Skeletal muscle satellite cell (primary cell): Measurements from ENCODE around the gene MARCHF9.

Experiments used
- H3K27me3 ChIP-seq: 2 replicates; pipeline ENCODE4 v1.7.0; 2013; ENCODE audit warnings: low read length; ENCODE audit not compliant: control insufficient read depth, insufficient read depth
- H3K36me3 ChIP-seq: 2 replicates; pipeline ENCODE4 v1.7.0; 2013; ENCODE audit warnings: mild to moderate bottlenecking, control low read depth, low read length; ENCODE audit not compliant: insufficient read depth
- H3K4me1 ChIP-seq: 2 replicates; pipeline ENCODE4 v1.7.0; 2013; ENCODE audit warnings: low read length; ENCODE audit not compliant: control insufficient read depth, insufficient read depth
- H3K4me2 ChIP-seq: 2 replicates; pipeline ENCODE4 v1.7.0; 2013; ENCODE audit warnings: mild to moderate bottlenecking, low read length
- H3K4me3 ChIP-seq: 2 replicates; pipeline ENCODE4 v1.7.0; 2013; ENCODE audit warnings: low read length
- H3K9ac ChIP-seq: 2 replicates; pipeline ENCODE4 v1.7.0; 2013; ENCODE audit warnings: mild to moderate bottlenecking, low read depth, low read length, moderate library complexity
- H3K9me3 ChIP-seq: replicated peaks from 2 replicates; pipeline ENCODE4 v1.7.0; 2013; ENCODE audit warnings: mild to moderate bottlenecking, control low read depth, low read length

The MARCHF9 gene

DNA sequence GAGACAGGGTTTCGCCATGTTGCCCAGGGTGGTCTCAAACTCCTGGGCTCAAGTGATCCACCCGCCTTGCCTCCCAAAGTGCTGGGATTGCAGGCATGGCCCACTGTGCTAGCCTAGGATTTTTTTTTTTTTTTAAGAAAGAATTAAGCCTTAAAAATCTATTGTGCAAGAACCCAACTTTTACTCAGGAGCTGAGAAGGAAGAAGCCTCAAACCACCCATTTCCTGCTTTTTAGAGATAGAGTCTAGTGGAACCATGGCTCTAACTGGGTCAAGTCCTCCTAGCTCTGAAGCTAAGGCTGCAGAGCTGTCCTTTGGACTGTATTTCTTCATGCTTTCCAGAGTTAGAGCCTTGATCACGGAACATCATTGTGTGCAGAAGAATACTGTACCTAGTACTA is 26.3 kb downstream of the MARCHF9 start:
- Histone ChIP-seq H3K36me3 (peaks cover 19% of the 10 kb centered on the region), H3K9me3 (no peaks in the 10 kb centered on the region), H3K4me3 (no peak overlapping the region), H3K4me2 (no peak overlapping the region), H3K4me1 (peaks cover 3% of the 10 kb centered on the region), H3K9ac (no peak overlapping the region), H3K27me3 (no peaks in the 10 kb centered on the region)

DNA sequence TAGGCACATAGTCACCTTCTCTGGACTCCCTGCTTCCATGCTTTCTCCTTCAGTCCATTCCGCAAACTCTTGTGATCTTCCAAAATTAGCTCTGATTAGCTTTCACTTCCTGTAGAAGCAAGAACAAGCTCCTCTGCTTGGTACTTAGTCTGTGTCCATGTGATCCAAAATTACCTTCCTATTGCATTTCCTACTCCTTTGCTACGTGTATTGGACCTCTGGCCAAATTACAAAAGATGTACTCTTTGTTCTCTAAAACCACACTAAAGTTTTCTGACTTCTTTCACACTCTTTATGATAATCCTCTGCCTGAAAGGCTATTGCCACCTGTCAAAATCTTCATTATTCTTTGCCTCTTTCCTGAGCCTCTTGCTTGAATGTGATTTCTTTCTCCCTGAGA is 26.9 kb downstream of the MARCHF9 start:
- Histone ChIP-seq H3K4me2 (no peak overlapping the region), H3K36me3 (peaks cover 25% of the 10 kb centered on the region), H3K4me1 (peaks cover 3% of the 10 kb centered on the region), H3K27me3 (no peaks in the 10 kb centered on the region), H3K9me3 (no peaks in the 10 kb centered on the region), H3K4me3 (no peak overlapping the region), H3K9ac (no peak overlapping the region)

DNA sequence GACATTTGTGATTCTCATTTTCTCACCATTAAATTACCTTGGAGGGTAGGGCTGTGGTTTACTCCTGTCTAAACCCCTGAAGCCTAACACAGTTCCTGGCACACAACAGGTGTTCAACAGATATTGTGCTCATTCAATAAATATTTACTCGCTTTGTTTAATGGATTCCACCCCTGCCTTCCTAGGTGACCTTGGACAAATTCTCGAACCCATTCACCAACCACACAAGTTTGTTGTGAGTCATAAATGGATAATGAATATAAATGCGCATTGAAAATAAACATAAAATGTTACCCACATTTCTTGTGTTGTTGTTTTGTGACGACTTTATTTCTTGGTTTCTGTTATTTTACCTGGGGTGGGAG is 27.3 kb downstream of the MARCHF9 start:
- Histone ChIP-seq H3K4me1 (peaks cover 3% of the 10 kb centered on the region), H3K9ac (no peak overlapping the region), H3K27me3 (no peaks in the 10 kb centered on the region), H3K4me3 (no peak overlapping the region), H3K36me3 (peaks cover 29% of the 10 kb centered on the region), H3K9me3 (no peaks in the 10 kb centered on the region), H3K4me2 (peak overlapping the region; percentile 20)

DNA sequence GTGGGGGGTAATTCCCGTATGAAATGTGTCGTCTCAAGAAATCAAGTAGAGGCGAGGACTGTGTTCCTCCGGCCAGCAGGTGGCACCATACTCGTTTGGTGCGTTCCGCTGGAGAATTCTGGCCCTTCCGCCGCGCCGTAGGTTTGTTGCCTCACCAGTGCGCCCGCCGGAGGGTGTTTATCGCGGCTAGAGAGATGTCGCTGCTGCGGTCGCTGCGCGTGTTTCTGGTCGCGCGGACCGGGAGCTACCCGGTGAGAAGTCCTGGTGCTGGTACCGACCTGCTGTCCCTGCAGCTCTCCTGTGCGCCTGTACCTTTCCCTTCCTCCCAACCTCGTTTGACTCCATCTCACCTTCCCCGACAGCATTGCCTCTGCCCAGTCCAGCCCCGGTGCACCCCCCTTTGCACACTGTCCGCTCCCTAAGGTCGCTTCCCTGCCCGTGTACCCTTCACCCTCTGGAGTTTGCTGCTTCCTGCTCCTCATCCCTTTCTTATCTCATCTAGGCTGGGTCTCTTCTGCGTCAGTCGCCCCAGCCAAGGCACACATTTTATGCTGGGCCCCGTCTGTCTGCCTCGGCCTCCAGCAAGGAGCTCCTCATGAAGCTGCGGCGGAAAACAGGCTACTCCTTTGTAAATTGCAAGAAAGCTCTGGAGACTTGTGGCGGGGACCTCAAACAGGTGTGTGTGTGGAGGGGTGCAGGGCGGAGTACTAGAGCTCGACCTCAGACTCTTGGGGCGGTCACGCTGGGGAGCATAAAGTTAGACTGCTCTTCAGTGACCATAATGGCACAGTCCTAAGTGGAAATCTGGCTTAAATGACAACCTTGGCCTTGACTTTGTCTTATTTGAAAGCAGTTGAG is 27.9 kb downstream of the MARCHF9 start, which contains the start of gene TSFM:
TSFM (plus strand) TSS at position 180 of the 858 bp plus-strand sequence; CDS start at position 195, 15 bp downstream.
- Histone ChIP-seq H3K27me3 (no peaks in the 10 kb centered on the region), H3K9ac (peak within 1 kb of the TSS; percentile 92), H3K36me3 (peaks cover 32% of the 10 kb centered on the region), H3K4me1 (peaks cover 3% of the 10 kb centered on the region), H3K4me2 (peak within 1 kb of the TSS; percentile 96), H3K9me3 (no peaks in the 10 kb centered on the region), H3K4me3 (peak within 1 kb of the TSS; percentile 88)

DNA sequence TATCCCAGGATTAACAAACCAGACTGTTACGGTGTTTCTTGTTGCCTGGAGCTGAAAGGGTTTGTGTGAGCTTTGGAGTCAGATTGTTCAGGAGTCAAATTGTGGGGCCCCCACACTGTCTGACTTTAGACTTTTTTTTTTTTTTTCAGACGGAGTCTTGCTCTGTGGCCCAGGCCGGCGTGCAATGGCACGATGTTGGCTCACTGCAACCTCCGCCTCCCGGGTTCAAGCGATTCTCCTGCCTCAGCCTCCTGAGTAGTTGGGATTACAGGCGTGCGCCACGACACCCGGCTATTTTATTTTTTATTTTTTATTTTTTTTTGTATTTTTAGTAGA is 28.5 kb downstream of the MARCHF9 start:
- H3K4me1 ChIP-seq: peaks cover 3% of the 10 kb centered on the region
- H3K9ac ChIP-seq: peak overlapping the region; percentile 92
- H3K9me3 ChIP-seq: no peaks in the 10 kb centered on the region
- H3K36me3 ChIP-seq: peaks cover 32% of the 10 kb centered on the region
- H3K4me2 ChIP-seq: peak overlapping the region; percentile 96
- H3K27me3 ChIP-seq: no peaks in the 10 kb centered on the region
- H3K4me3 ChIP-seq: peak overlapping the region; percentile 88

DNA sequence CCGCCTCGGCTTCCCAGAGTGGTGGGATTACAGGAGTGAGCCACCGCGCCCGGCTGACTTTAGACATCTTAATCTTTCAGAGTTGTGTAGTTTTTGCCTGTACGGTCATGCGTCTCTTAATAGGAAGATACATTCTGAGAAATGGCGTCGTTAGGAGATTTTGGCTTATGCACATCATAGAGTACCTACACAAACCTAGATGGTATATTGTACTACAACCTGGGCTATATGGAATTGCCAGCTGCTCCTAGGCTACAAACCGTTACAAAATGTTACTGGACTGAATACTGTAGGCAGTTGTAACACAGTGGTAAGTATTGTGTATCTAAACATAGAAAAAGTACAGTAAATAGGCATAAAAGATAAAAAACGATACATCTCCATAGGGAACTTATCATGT is 29.0 kb downstream of the MARCHF9 start:
- Histone ChIP-seq H3K36me3 (peaks cover 32% of the 10 kb centered on the region), H3K9ac (no peak overlapping the region), H3K4me2 (peak overlapping the region; percentile 49), H3K4me1 (peaks cover 3% of the 10 kb centered on the region), H3K27me3 (no peaks in the 10 kb centered on the region), H3K4me3 (no peak overlapping the region), H3K9me3 (no peaks in the 10 kb centered on the region)

DNA sequence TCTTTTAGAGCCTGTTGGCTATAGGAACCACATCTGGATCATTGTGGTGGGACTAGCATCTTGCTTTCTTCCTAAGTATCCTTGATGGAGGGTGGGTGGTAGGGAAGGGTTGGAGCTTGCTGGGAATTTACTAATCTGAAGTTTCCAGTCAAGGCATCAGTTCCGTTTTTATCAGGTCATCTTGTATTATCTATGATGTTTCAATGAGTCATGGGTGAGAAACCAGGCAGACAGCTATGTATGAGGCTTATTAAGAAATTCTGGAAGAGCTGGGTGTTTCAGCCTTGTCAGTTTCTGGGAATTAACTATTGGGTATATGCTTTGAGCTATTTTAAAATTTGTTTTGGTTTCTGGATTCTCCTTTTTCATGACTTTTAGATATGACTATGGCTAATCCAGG is 39.0 kb downstream of the MARCHF9 start:
- H3K4me1 ChIP-seq: peaks cover 11% of the 10 kb centered on the region
- H3K4me2 ChIP-seq: peak overlapping the region; percentile 39
- H3K9me3 ChIP-seq: no peaks in the 10 kb centered on the region
- no peaks in the 10 kb centered on the region for H3K27me3 ChIP-seq
- peaks cover 41% of the 10 kb centered on the region for H3K36me3 ChIP-seq
- peak overlapping the region; percentile 45 for H3K9ac ChIP-seq
- H3K4me3 ChIP-seq: no peak overlapping the region

DNA sequence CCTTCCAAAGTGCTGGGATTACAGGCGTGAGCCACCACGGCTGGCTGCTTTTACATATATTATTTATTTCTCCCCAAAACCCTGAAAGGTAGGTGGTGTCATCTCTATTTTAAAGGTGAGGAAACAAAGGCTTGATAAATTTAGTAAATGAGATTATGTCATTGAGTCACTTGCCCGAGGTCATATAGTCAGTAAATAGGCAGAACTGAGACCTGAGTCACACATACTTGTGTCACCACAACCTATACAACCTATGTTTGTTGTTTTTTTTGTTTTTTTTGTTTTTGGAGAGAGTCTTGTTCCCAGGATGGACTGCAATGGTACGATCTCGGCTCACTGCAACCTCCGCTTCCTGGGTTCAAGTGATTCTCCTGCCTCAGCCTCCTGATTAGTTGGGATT is 40.5 kb downstream of the MARCHF9 start:
- peaks cover 54% of the 10 kb centered on the region for H3K36me3 ChIP-seq

DNA sequence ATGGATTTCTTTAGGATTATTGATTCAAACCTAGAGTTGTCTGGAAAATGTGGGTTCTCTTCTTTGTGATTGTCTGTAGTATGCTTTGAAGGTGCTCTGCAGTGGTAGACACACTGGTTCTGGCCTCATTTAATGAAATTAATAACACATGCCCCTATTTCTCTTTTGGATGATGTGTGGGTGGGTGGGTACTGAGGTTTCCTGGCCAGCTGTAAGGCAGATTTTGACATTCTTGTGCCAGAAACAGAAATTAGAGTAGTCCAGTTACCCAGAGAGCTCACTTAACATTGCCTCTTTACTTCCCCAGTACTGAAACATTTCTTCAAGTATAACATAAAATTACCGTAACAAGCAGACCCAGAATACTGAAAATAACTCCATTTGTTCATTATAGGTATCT is 42.1 kb downstream of the MARCHF9 start:
- Histone ChIP-seq H3K9me3 (no peaks in the 10 kb centered on the region), H3K4me2 (no peak overlapping the region), H3K36me3 (peaks cover 54% of the 10 kb centered on the region), H3K4me3 (no peak overlapping the region), H3K27me3 (no peaks in the 10 kb centered on the region), H3K4me1 (peaks cover 11% of the 10 kb centered on the region), H3K9ac (no peak overlapping the region)

More for the DNA sequence above, 40.5 kb downstream of the MARCHF9 start:
- Histone ChIP-seq H3K27me3 (no peaks in the 10 kb centered on the region), H3K9me3 (no peaks in the 10 kb centered on the region), H3K4me3 (no peak overlapping the region), H3K4me2 (no peak overlapping the region), H3K4me1 (peaks cover 11% of the 10 kb centered on the region), H3K9ac (no peak overlapping the region)

DNA sequence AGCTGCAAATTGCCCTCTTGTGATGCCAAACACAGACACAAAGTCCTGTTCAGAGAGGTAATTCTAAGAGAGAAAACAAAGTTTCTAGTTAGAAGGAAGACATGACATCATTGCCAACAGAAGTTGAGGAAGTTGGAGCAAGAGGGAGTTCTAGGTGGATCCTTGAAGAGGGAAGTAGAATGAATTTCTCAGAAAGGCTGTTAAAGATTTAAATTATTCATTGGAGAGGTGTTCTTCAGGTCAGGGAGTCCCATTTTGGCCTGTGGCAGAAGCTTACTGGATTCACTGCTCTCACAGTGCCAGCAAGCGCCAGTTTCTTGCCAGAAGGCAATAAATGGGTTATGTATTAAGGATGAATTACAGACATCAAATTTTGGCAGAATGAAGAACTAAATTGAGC is 43.0 kb downstream of the MARCHF9 start:
- peaks cover 54% of the 10 kb centered on the region for H3K36me3 ChIP-seq
- no peak overlapping the region for H3K4me3 ChIP-seq
- no peaks in the 10 kb centered on the region for H3K27me3 ChIP-seq
- H3K4me2 ChIP-seq: no peak overlapping the region
- H3K4me1 ChIP-seq: peaks cover 11% of the 10 kb centered on the region
- H3K9me3 ChIP-seq: no peaks in the 10 kb centered on the region
- no peak overlapping the region for H3K9ac ChIP-seq

DNA sequence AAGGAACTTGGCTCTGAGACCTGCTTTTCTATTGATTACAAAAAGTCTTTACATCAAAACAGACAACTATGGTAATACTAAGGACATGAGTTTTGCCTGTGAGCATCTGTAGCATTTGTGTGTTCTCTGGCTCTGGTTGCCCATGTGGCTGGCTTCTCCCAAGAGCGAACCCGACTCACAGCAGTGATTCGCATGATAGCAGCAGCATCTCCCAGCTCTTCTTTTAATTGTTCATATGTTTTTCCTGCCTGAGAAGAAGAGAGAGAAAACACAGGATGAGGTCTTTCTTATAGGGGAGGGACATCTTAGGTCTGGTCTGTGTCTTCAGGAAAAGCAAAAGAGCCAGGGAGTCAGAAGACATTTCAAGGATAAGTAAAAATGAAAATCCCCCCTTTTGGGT is 46.1 kb downstream of the MARCHF9 start:
- Histone ChIP-seq H3K9ac (no peak overlapping the region), H3K9me3 (no peaks in the 10 kb centered on the region), H3K4me2 (no peak overlapping the region), H3K4me3 (no peak overlapping the region), H3K36me3 (peaks cover 53% of the 10 kb centered on the region), H3K4me1 (no peaks in the 10 kb centered on the region), H3K27me3 (no peaks in the 10 kb centered on the region)

DNA sequence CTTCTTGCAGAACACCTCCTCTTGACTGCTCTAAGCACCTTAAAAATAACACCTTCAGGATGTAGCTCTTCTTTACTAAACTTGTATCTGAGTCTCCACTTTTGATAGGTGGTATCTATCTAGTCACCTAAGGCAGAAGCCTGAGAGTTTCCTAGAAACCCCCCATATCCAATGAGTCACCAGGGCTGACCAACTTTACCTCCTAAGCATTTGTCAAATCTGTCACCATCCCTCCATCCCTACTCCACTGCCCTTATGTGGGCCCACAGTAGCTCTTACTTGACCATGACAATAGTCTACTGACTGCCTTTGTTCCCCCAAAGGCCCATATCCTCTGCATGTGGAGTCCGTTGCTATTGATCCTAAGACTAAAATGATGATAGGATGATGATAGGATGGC is 47.7 kb downstream of the MARCHF9 start:
- Histone ChIP-seq H3K4me3 (no peak overlapping the region), H3K4me1 (no peaks in the 10 kb centered on the region), H3K27me3 (no peaks in the 10 kb centered on the region), H3K9me3 (no peaks in the 10 kb centered on the region), H3K9ac (no peak overlapping the region), H3K4me2 (no peak overlapping the region), H3K36me3 (peaks cover 51% of the 10 kb centered on the region)
